Colonic mucosa (tissue), 4 donors: ENCODE results near the gene CDH2. TPM values are rescaled to one million over a fixed set of nuclear protein-coding genes. Genes with fewer than 3 reads are reported as not detected.

Source experiments
- DNase-seq: peaks from one replicate; pipeline ENCODE4 v3.0.0-alpha.2; 2020
- H3K27ac ChIP-seq: fragments of 200-600 bp; one replicate; pipeline ENCODE4 v1.8.0; 2021
- H3K27me3 ChIP-seq: fragments of 200-600 bp; one replicate; pipeline ENCODE4 v1.8.0; 2021
- H3K36me3 ChIP-seq: fragments of 200-600 bp; one replicate; pipeline ENCODE4 v1.8.0; 2021
- H3K4me1 ChIP-seq: fragments of 200-600 bp; one replicate; pipeline ENCODE4 v1.8.0; 2021; ENCODE audit warnings: mild to moderate bottlenecking
- H3K4me3 ChIP-seq: fragments of 200-600 bp; one replicate; pipeline ENCODE4 v1.8.0; 2021
- H3K9ac ChIP-seq, 2 donors: one replicate each; pipeline ENCODE4 v1.7.0; 2013; ENCODE audit warnings: control low read depth in 2 of 2, low read depth in 2 of 2, low read length in 2 of 2
- H3K9me3 ChIP-seq: fragments of 200-600 bp; one replicate; pipeline ENCODE4 v1.8.0; 2021
- CTCF ChIP-seq: fragments of 200-600 bp; IDR thresholded peaks from one replicate; pipeline ENCODE4 v1.8.0; 2022; ENCODE audit warnings: antibody characterized with exemption, mild to moderate bottlenecking
- intact Hi-C: fragments of 100-400 bp; cut with DNase I; formaldehyde crosslinking; loops from one replicate; pipeline ENCODE4 v1.14.1; 2022
- total RNA-seq, 2 donors: library from RNA; stranded (reverse); fragmentation: NEBNext Ultra II Directional in 1 of 2; extraction: Animal tissue kit (Norgen Biotek cat#: 25700) in 1 of 2; gene quantifications; one replicate each; pipeline ENCODE4 v1.2.1, GENCODE V29; 2021
- donor health status: healthy.
- donor health status: DM: no; HTN: no; CAD: no.
- donor health status: DM: no; HTN: no; CAD: no.

CDH2 gene
- total RNA-seq, 2 donors from 2014 or later: 0.84 to 1.4 TPM

DNA sequence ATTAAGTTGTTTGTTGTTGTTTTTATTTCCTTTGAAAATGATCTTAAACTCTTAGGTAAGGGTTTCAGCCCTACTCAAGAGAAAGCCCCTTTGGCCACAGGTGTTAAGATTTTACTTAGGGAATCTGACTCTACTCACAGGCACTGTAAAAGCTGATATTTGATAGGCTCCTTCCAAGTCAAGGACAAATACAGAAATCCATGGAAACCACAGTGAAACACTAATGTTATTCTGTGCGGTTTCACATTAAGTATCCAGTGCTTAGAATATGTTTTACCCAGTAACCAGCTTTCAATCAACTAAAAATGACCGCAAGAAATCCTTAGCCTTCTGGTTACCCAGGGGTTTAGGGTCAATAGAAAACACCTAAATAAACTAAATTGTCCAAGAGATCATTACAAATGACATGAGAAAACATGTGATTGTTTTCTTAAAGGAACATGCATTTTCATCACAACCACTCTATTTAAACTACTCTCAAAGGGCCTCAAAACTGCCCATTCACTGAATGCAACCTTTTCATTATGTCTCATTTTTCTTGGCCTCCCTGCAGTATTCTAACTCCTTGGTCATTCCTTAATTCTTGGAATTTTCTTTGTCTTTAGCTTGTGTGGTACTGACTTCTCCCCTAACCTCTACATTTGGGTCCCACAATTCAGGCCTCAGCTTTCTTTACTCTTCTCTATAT lies 56.0 kb downstream of the CDH2 start:
- intact Hi-C loops: no loop called here
- Histone ChIP-seq H3K9me3 (no peaks in the 10 kb centered on the region), H3K36me3 (no peaks in the 10 kb centered on the region), H3K27ac (no peak overlapping the region), H3K4me1 (no peaks in the 10 kb centered on the region), H3K27me3 (no peaks in the 10 kb centered on the region), H3K9ac (no peak overlapping the region), H3K4me3 (no peak overlapping the region)
- no peak for TF ChIP-seq CTCF
- no peak for DNase-seq

DNA sequence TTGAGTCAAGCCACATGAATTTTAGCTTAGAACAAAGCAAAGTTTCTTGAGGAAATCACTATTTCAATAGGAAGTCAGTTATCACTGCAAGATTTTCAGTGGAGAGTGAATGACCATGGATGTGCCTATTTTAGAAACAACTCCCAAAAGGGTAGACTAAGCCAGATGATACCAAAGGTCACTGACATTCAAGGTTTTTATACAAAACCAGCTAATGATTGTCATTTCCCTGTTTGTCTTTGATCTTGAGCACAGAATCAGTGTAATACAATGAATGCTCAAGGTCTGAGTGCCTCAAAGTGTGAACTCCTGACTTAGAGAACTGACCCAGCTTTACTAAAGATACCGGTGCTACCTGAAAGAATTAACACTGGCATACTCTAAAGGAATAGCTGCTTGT lies 60.5 kb downstream of the CDH2 start:
- no peaks in the 10 kb centered on the region for H3K27me3 ChIP-seq
- H3K9ac ChIP-seq: no peak overlapping the region
- TF ChIP-seq CTCF: no peak
- H3K4me1 ChIP-seq: no peaks in the 10 kb centered on the region
- no peak for DNase-seq
- H3K9me3 ChIP-seq: no peaks in the 10 kb centered on the region
- H3K4me3 ChIP-seq: no peak overlapping the region
- H3K27ac ChIP-seq: no peak overlapping the region
- no peaks in the 10 kb centered on the region for H3K36me3 ChIP-seq
- intact Hi-C loops: no loop called here

GRCh38 chr18:28115149-28115550 lies 61.8 kb downstream of the CDH2 start:
- Histone ChIP-seq H3K36me3 (no peaks in the 10 kb centered on the region), H3K9me3 (no peaks in the 10 kb centered on the region), H3K9ac (no peak overlapping the region), H3K27ac (no peak overlapping the region), H3K4me3 (no peak overlapping the region), H3K4me1 (no peaks in the 10 kb centered on the region), H3K27me3 (no peaks in the 10 kb centered on the region)
- TF ChIP-seq CTCF: no peak
- DNase-seq: no peak
- intact Hi-C loops: no loop called here

- no peak overlapping the region for H3K27ac ChIP-seq
- H3K36me3 ChIP-seq: no peaks in the 10 kb centered on the region
- H3K4me3 ChIP-seq: no peak overlapping the region
- no peak overlapping the region for H3K9ac ChIP-seq
- intact Hi-C loops: no loop called here
- H3K9me3 ChIP-seq: no peaks in the 10 kb centered on the region
- no peaks in the 10 kb centered on the region for H3K27me3 ChIP-seq
- no peak for TF ChIP-seq CTCF
- H3K4me1 ChIP-seq: no peaks in the 10 kb centered on the region
- no peak for DNase-seq
Measured at GRCh38 chr18:28114472-28114871, 62.5 kb downstream of the CDH2 start.

DNA sequence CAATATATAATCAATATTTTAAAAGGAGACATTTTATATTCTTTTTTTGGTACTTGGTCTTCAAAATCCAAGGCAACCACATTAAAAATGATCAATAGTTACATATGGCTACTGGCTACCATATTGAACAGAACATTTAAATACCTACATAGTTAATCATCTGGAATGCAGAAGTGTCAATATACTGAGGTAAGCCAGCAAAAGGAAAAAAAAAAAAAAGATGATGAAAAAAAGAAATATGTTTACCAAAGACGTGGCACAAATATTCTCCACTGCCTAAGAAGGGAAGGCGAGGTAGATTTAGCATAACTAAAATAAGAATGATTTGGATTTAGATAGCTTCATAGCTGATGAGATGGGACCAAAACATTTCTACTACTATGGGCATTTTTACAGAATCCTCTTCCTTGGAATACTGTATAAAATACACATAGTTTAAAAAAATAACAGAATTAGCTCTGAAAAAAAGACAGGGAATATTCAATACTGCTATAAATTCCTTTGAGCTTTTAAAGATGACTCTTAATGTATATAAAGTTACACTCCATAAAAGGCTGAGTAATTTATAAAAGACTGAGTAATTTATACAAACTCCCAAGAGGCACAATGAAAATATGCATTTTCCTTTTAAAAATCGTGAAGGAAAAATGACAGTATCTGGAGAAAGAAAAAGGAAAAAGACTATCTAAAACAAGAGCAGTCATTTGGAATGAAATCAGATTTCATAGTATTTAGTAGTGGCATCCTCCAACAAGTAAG lies 63.5 kb downstream of the CDH2 start:
- Histone ChIP-seq H3K4me1 (no peaks in the 10 kb centered on the region), H3K4me3 (no peak overlapping the region), H3K9ac (no peak overlapping the region), H3K27ac (no peak overlapping the region), H3K9me3 (no peaks in the 10 kb centered on the region), H3K36me3 (no peaks in the 10 kb centered on the region), H3K27me3 (no peaks in the 10 kb centered on the region)
- no peak for DNase-seq
- TF ChIP-seq CTCF: no peak
- intact Hi-C loops: no loop called here
